ENCODE measurements around the gene TPMT. TPM values are rescaled to one million over a fixed set of nuclear protein-coding genes. Genes with fewer than 3 reads are reported as not detected.
A peak's percentile ranks its signal among the peaks of the same experiment; 100 is the strongest.

The TPMT gene
- 2.7 and 3.1 TPM in 2 replicates for total RNA-seq

DNA sequence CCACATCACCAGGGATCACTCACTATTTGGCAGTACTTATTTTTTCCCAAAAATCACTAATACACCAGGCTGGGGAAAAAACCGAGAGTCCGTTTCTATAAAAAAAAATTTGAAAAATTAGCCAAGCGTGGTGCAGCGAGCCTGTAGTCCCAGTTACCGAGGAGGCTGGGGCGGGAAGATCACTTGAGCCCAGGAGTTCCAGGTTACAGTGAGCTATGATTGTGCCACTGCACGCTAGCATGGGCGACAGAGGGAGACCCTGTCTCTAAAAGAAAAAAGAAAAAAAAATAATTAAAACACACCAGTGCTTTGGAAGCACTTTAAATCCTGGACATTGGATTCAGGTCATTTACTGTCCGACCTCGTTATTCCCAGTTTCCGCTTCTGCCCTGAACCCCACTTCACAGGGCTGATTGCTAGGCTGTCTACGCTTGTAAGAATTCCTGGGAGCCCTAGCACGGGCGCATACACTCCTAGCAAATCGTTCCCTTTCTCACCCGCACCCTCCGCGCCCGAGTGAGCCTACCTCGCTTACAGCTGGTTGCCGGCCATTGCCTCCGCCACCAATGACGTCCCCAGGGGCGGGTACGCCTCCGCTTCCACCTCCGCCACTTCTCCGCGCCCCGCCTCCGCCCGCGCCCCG lies at the start of gene TPMT:
TSS of gene TPMT (minus strand) at position 571 of the 643 bp plus-strand sequence. CDS start 5,950 bp downstream, outside the sequence.
- peaks cover 8% of the 10 kb centered on the region for H3K36me3 Mint-ChIP-seq (ENCODE audit: low read depth)
- CTCF ChIA-PET: no interaction called here
- intact Hi-C loops (cut with micrococcal nuclease): loop anchor here (1.0 to 5.0 kb wide), 9 partner anchors 32 to 554 kb away; partner anchors contain the start of genes FAM8A1, NHLRC1, NUP153 and RNF144B
- TF ChIP-seq, protein P1, sequence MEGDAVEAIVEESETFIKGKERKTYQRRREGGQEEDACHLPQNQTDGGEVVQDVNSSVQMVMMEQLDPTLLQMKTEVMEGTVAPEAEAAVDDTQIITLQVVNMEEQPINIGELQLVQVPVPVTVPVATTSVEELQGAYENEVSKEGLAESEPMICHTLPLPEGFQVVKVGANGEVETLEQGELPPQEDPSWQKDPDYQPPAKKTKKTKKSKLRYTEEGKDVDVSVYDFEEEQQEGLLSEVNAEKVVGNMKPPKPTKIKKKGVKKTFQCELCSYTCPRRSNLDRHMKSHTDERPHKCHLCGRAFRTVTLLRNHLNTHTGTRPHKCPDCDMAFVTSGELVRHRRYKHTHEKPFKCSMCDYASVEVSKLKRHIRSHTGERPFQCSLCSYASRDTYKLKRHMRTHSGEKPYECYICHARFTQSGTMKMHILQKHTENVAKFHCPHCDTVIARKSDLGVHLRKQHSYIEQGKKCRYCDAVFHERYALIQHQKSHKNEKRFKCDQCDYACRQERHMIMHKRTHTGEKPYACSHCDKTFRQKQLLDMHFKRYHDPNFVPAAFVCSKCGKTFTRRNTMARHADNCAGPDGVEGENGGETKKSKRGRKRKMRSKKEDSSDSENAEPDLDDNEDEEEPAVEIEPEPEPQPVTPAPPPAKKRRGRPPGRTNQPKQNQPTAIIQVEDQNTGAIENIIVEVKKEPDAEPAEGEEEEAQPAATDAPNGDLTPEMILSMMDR (IDR thresholded peaks at IDR 0.05): no peak
- peak within 1 kb of the TSS; percentile 97 for H3K4me3 Mint-ChIP-seq
- POLR2A ChIA-PET: interaction anchor here (0.6 to 2.2 kb wide), 6 partner anchors 10 to 555 kb away, joined by 3 to 15 read pairs (median 6); partner anchors contain the start of genes FAM8A1 and NUP153
- H3K27ac Mint-ChIP-seq: peak within 1 kb of the TSS; percentile 93
- no peak for DNase-seq
- H3K9me3 Mint-ChIP-seq: no peaks in the 10 kb centered on the region
- no peak for ATAC-seq (ENCODE audit: low read depth)
- no peaks in the 10 kb centered on the region for H3K27me3 Mint-ChIP-seq
- H3K4me1 Mint-ChIP-seq: peaks cover 28% of the 10 kb centered on the region

DNA sequence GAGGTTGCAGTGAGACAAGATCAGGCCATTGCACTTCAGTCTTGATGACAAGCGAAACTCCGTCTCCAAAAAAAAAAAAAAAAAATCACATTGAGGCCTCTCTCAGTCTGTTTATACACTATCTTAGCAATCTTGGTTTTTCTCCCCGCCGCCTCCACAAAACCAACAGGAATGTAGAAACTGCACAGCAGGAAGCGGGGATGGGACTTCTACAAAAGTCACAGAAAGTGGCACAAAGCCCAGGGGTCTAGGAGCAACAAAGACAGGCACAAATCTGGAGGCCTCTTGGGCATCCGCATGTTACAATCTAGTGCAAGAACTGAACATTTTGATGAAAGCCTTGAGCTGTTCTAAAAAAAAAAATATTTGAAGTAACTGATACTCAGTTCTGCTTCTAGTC lies 48.9 kb upstream of the TPMT start:
- Mint-ChIP-seq H3K27ac (no peak overlapping the region), H3K36me3 (ENCODE audit: low read depth) (peaks cover 79% of the 10 kb centered on the region)
- TF ChIP-seq, protein P1 (IDR thresholded peaks at IDR 0.05): no peak

GRCh38 chr6:18192026-18192425 lies 37.1 kb upstream of the TPMT start:
- H3K4me3 Mint-ChIP-seq: no peak overlapping the region
- no peaks in the 10 kb centered on the region for H3K9me3 Mint-ChIP-seq
- intact Hi-C loops (cut with micrococcal nuclease): no loop called here
- no peak overlapping the region for H3K27ac Mint-ChIP-seq
- POLR2A ChIA-PET: interaction anchor here (0.9 kb wide), 1 partner anchor 67 kb away, joined by 3 read pairs; no protein-coding TSS in a partner anchor
- TF ChIP-seq, protein P1 (IDR thresholded peaks at IDR 0.05): no peak
- peaks cover 4% of the 10 kb centered on the region for H3K4me1 Mint-ChIP-seq
- no peaks in the 10 kb centered on the region for H3K27me3 Mint-ChIP-seq
- peaks cover 63% of the 10 kb centered on the region for H3K36me3 Mint-ChIP-seq (ENCODE audit: low read depth)
- ATAC-seq (ENCODE audit: low read depth): no peak
- CTCF ChIA-PET: no interaction called here
- DNase-seq: no peak

More for the DNA sequence above, 48.9 kb upstream of the TPMT start:
- ATAC-seq (ENCODE audit: low read depth) (no peak), DNase-seq (no peak)
- Mint-ChIP-seq H3K9me3 (no peaks in the 10 kb centered on the region), H3K4me3 (no peak overlapping the region), H3K4me1 (no peaks in the 10 kb centered on the region), H3K27me3 (no peaks in the 10 kb centered on the region)
- POLR2A ChIA-PET: no interaction called here
- intact Hi-C loops (cut with micrococcal nuclease): no loop called here
- CTCF ChIA-PET: no interaction called here

DNA sequence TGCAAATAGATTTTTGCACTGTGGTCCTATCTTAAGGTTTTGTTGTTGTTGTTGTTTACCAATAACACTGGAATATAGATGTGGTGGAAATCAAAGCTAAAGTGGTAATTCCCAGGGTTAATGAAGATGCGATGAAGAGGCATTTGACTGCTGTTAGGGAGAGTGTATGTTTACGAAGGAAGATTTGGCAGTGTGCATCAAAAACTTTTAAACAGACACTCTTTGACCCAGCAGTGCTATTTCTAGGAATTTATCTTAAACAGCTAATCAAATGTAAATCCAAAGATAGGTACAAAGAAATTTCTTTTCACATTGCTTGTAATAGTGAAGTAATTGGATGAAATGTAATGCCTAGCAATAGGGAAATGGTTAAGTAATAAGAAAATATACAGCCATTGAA lies 34.3 kb upstream of the TPMT start:
- ChIA-PET CTCF (no interaction called here), POLR2A (interaction anchor here (0.7 kb wide), 1 partner anchor 18 kb away, joined by 6 read pairs; no protein-coding TSS in a partner anchor)
- Mint-ChIP-seq H3K9me3 (no peaks in the 10 kb centered on the region), H3K4me1 (peaks cover 18% of the 10 kb centered on the region), H3K36me3 (ENCODE audit: low read depth) (peaks cover 56% of the 10 kb centered on the region), H3K27me3 (no peaks in the 10 kb centered on the region), H3K4me3 (no peak overlapping the region), H3K27ac (no peak overlapping the region)
- intact Hi-C loops (cut with micrococcal nuclease): no loop called here
- TF ChIP-seq, protein P1 (IDR thresholded peaks at IDR 0.05): no peak
- DNase-seq (no peak), ATAC-seq (ENCODE audit: low read depth) (no peak)

- ATAC-seq (ENCODE audit: low read depth): no peak
- POLR2A ChIA-PET: interaction anchor here (0.8 kb wide), 1 partner anchor 12 kb away, joined by 5 read pairs; no protein-coding TSS in a partner anchor
- H3K4me3 Mint-ChIP-seq: no peak overlapping the region
- intact Hi-C loops (cut with micrococcal nuclease): no loop called here
- H3K36me3 Mint-ChIP-seq (ENCODE audit: low read depth): peaks cover 61% of the 10 kb centered on the region
- H3K4me1 Mint-ChIP-seq: peaks cover 18% of the 10 kb centered on the region
- no peaks in the 10 kb centered on the region for H3K9me3 Mint-ChIP-seq
- CTCF ChIA-PET: no interaction called here
- TF ChIP-seq, protein P1 (IDR thresholded peaks at IDR 0.05): no peak
- no peak for DNase-seq
- H3K27me3 Mint-ChIP-seq: no peaks in the 10 kb centered on the region
- no peak overlapping the region for H3K27ac Mint-ChIP-seq
Measured at GRCh38 chr6:18187701-18188100, 32.8 kb upstream of the TPMT start.

Data from activated B cell treated with CpG ODN at 0.5 μM for 24 hours (primary cell).